Esophagus squamous epithelium (tissue), 4 donors: ENCODE results near the gene KCTD7.

ENCODE experiments used
- CTCF ChIP-seq, 6 experiments: fragments of 450-650 bp in 4 of 6; fragments of 200-600 bp in 2 of 6; sonication (generic) in 2 of 6; IDR thresholded peaks; one replicate each; pipeline ENCODE4 v1.5.1; 2016 to 2019; ENCODE audit warnings: antibody characterized with exemption in 6 of 6, mild to moderate bottlenecking in 4 of 6, moderate library complexity in 4 of 6
- POLR2A ChIP-seq, 4 donors: fragments of 450-650 bp; IDR thresholded peaks; one replicate each; pipeline ENCODE4 v1.6.1; 2017; ENCODE audit warnings: antibody characterized with exemption in 4 of 4, mild to moderate bottlenecking in 4 of 4, moderate library complexity in 3 of 4

- TF ChIP-seq CTCF (IDR thresholded peaks at IDR 0.05), result no peak
- no peak for TF ChIP-seq POLR2A (IDR thresholded peaks at IDR 0.05)
Observed at GRCh38 chr7:66615699-66616098, 13.0 kb upstream of the KCTD7 start.
